ENCODE results near the gene ORM1.

- TF ChIP-seq POLR2AphosphoS5 (IDR thresholded peaks at IDR 0.05; ENCODE audit: low read depth, low read length) (no peak), POLR2A (IDR thresholded peaks at IDR 0.05; ENCODE audit: low read depth, low read length) (no peak)
These were observed 40.5 kb downstream of the ORM1 start for GRCh38 chr9:114363424-114363823.

Data from GM12892 (cell line).